ENCODE results near the gene TUBA3D.
"Not testable (repeated sequence)": the region's sequence is repeated elsewhere in the genome, so short reads cannot be mapped to it uniquely, and the experiment has no call there.

TUBA3D gene

DNA sequence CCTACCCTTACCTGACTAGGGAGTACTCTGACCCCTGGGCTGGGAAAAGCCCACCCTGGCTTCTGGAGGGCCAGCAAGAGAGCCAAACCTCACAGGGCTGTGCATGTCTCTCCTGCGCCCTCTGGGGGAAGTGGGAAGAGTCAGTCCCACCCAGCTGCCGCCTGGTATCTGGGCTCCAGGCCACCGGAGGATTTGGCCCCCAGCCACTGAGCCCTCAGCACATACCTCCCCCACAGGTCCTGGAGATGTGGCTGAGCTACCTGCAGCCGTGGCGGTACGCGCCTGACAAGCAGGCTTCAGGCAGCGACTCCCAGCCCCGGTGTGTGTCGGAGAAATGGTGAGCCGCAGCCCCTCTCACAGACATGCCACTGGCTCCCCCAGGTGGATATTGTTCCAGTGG is 40.7 kb downstream of the TUBA3D start:
- H3K27ac Mint-ChIP-seq; H3K4me3 Mint-ChIP-seq; H3K9me3 Mint-ChIP-seq; H3K27me3 Mint-ChIP-seq; DNase-seq; ATAC-seq (replicated peaks): not testable (repeated sequence)
- H3K4me1 Mint-ChIP-seq = peaks cover 14 to 32% of the 10 kb centered on the region in 2 donors
- peaks cover 37 to 38% of the 10 kb centered on the region in 2 donors for H3K36me3 Mint-ChIP-seq

DNA sequence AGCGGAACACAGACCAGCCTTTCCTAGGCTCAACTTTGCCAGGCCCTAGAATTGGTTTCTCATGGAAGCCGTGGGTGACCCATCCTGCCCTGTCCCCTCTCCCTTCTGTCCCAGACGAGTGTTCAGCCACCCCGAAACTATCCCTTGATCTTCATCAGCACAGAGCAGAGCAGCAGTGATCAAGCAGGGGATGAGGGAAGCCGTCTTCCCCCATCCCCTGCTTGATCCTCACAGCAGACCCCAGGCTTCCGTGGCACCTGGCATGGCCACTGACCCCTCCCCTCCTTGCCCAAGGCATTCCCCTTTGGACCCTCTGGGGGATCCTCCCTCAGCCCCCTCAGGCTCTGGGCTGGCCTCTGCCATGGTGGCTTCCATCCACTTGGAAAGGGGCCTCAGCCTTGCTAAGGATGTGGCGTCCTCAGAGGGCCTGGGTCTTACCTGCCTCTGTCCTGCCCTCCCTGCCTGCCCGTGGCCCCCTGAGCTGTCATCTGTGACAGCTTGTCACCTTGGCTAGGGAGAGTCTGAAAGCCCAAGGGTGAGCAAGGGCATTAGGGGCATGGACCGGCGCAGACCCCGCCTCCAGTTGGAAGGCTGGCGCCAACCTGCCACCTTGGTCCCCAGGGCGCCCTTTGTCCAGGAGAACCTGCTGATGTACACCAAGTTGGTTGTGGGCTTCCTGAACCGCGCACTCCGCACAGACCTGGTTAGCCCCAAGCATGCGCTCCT is 41.4 kb downstream of the TUBA3D start:
- DNase-seq (no peak), ATAC-seq (replicated peaks) (no peak)
- H3K9me3 Mint-ChIP-seq = no peaks in the 10 kb centered on the region
- peaks cover 39 to 40% of the 10 kb centered on the region in 2 donors for H3K36me3 Mint-ChIP-seq
- H3K4me1 Mint-ChIP-seq = peaks cover 13 to 30% of the 10 kb centered on the region in 2 donors
- H3K27ac Mint-ChIP-seq = peak overlapping the region; percentile 79
- no peak overlapping the region for H3K4me3 Mint-ChIP-seq
- no peaks in the 10 kb centered on the region for H3K27me3 Mint-ChIP-seq

DNA sequence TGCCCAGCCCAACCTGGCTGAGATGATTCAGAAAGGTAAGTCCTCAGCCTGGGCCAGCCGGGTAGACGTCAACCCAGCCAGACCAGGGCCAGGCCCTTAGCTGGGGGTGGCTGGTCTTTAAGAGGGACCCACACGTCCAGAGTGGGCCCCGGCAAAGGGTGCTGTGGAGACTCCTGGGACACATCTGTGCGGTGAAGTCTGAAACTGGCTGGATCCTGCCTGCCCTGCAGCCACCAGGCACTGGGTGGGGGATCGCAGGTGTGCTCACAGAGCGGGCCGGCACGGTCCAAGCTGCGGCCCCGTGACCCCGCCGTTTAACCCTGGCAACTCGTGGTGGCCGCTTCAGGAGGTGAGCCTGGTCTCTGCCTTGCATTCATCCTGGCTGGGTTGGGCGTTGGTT is 41.9 kb downstream of the TUBA3D start:
- H3K27me3 Mint-ChIP-seq; H3K4me3 Mint-ChIP-seq; DNase-seq; ATAC-seq (replicated peaks); H3K9me3 Mint-ChIP-seq: not testable (repeated sequence)
- Mint-ChIP-seq H3K27ac (peak overlapping the region; percentile 79), H3K36me3 (peaks cover 36 to 38% of the 10 kb centered on the region in 2 donors), H3K4me1 (peaks cover 7 to 24% of the 10 kb centered on the region in 2 donors)

DNA sequence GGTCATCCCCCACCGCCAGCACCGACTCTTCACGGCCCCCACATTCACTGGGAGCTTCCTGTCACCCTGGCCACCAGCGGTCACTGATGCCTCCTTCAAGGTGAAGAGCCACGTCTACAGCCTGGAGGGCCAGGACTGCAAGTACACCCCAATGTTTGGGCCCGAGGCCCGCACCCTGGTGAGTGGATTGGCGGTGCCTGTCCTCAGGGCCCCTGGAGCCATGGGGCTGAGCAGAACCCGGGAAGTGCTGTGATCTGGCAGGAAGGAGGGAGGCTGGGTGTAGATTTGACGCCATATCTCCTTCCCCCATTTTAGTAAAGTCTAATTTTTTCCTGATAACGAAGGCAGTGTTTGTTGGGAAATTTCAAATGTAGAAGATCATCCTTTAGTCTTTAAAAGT is 42.6 kb downstream of the TUBA3D start:
- not testable (repeated sequence) for ATAC-seq (replicated peaks); H3K9me3 Mint-ChIP-seq

DNA sequence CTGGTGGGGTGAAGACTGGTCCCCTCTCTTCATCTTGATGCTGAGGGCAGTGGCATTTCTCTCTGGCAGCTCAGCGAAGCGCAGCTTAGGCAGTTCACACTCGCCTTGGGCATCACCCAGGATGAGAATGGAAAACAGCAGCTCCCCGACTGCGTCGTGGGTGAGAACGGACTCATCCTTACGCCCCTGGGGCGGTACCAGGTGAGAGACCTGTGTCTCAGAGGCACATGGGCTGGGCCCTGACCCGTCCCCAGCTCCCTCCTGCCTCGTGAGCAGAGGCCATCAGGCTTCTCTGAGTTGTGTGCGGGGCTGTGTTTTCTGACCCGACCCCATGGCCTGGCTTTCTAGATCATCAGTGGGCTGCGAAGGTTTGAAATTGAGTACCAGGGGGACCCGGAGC is 43.5 kb downstream of the TUBA3D start:
- no peaks in the 10 kb centered on the region for H3K9me3 Mint-ChIP-seq
- H3K27me3 Mint-ChIP-seq = no peaks in the 10 kb centered on the region
- no peak overlapping the region for H3K27ac Mint-ChIP-seq
- ATAC-seq (replicated peaks) (no peak), DNase-seq (no peak)
- peaks cover 30 to 34% of the 10 kb centered on the region in 2 donors for H3K36me3 Mint-ChIP-seq
- no peak overlapping the region for H3K4me3 Mint-ChIP-seq
- H3K4me1 Mint-ChIP-seq = peaks cover 5 to 13% of the 10 kb centered on the region in 2 donors

More for the DNA sequence above, 42.6 kb downstream of the TUBA3D start:
- H3K4me3 Mint-ChIP-seq, H3K27ac Mint-ChIP-seq, DNase-seq, H3K27me3 Mint-ChIP-seq: not testable (repeated sequence)
- Mint-ChIP-seq H3K4me1 (peaks cover 6 to 17% of the 10 kb centered on the region in 2 donors), H3K36me3 (peaks cover 34 to 37% of the 10 kb centered on the region in 2 donors)

DNA sequence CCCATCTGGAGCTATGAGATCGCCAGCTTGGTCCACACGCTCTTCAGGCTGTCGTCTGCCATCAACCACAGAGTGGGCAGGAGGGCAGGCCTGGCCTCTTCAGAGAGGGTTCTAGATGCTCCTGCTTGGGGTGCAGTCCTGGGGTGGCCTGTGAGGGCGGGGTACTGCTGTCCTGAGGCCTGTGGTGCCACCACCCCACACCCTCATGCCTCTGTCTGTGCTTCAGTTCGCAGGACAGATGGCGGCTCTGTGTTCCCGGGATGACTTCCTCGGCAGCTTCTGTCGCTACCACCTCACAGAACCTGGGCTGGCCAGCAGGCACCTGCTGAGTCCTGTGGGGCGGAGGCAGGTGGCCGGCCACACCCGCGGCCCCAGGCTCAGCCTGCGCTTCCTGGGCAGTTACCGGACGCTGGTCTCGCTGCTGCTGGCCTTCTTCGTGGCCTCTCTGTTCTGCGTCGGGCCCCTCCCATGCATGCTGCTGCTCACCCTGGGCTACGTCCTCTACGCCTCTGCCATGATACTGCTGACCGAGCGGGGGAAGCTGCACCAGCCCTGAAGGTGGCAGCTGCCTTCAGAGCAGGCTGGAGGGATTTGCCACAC is 44.1 kb downstream of the TUBA3D start:
- not testable (repeated sequence) for H3K27me3 Mint-ChIP-seq; H3K4me3 Mint-ChIP-seq; H3K4me1 Mint-ChIP-seq; H3K27ac Mint-ChIP-seq; ATAC-seq (replicated peaks); H3K9me3 Mint-ChIP-seq; DNase-seq
- peaks cover 30 to 31% of the 10 kb centered on the region in 2 donors for H3K36me3 Mint-ChIP-seq

DNA sequence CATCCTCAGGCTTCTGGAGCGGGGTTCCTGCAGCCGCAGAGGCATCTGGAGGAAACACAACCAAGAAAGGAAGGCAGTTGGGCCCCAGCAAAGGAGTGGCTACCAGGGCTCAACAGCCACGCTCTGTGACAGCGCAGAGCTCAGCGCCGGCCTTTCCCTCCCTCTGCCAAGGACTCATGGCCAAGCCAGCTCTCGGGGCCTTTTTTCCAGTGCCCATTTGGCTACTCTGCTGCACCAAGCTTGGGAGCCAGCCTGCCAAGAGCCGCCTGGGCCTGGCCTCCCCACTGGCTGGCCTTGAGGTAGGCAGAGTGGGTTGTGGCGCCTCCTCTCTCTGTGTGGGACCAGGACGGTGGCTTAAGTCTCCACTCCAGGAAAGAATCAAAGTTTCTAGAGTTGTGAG is 44.6 kb downstream of the TUBA3D start:
- no peak for ATAC-seq (replicated peaks)
- Mint-ChIP-seq H3K4me3 (no peak overlapping the region), H3K9me3 (no peaks in the 10 kb centered on the region), H3K4me1 (peaks cover 4 to 5% of the 10 kb centered on the region in 2 donors), H3K27me3 (no peaks in the 10 kb centered on the region), H3K36me3 (peaks cover 30 to 31% of the 10 kb centered on the region in 2 donors), H3K27ac (no peak overlapping the region)
- DNase-seq = no peak

DNA sequence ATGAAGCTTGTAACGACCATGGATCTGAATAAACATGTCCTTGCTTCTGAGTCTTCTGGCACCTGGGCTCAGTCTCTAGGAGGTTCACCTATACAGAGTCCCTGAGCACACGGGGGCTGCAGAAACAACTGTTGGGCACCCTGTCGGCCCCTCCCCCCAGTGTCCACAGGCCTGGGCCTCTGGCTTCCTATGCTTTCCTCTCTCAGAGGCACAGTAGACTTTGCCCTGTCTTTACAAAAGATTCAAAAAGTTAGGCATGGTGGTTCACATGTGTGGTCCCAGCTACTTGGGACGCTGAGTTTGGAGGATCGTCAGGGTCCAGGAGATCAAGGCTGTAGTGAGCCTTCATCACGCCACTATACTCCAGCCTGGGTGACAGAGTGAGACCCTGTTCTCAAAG is 45.6 kb downstream of the TUBA3D start:
- not testable (repeated sequence) for H3K27ac Mint-ChIP-seq; ATAC-seq (replicated peaks); DNase-seq; H3K4me3 Mint-ChIP-seq; H3K27me3 Mint-ChIP-seq; H3K9me3 Mint-ChIP-seq; H3K4me1 Mint-ChIP-seq
- peaks cover 26 to 27% of the 10 kb centered on the region in 2 donors for H3K36me3 Mint-ChIP-seq

DNA sequence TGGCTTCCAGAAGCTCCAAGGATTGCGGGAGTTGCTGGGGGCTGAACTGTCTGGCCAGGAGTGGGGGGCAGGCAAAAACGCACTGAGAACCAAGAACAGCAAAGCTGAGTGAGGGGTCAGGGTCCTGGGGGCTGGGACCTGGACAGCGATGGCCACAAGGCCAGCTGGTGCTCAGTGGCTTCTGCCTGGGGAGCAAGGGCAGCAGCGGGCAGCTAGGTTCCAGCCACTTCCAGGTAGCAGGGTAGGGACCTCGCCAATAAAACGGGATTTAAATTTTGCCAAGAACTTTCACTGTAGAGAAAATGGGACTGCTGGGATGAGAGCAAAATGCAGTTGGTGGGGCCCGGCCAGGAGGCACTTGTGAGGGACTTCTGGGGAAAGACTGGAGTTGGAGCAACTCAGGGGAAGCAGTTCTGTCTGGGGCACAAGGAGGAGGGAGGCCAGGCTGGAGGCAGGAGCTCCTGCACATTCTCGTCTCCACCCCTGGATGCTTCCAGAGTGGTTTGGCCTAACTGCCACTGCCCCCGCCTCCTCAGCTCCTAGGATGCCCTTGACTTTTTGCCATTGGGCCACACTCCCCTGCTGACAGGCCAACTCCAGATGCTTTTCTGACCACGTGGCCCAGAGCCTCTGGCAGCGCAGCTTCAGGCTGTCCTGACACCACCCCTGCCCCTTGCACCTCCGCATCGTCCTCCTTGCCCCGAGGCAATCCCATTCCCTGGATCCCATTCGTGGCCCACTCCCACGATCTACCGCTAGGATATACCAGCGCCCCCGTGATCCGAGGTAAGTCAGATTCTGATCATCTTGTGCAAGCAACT is 46.3 kb downstream of the TUBA3D start:
- Mint-ChIP-seq H3K9me3 (no peaks in the 10 kb centered on the region), H3K27me3 (no peaks in the 10 kb centered on the region), H3K4me3 (no peak overlapping the region), H3K27ac (peak overlapping the region; percentile 65), H3K36me3 (peaks cover 21 to 23% of the 10 kb centered on the region in 2 donors), H3K4me1 (peaks cover 5% of the 10 kb centered on the region in 2 donors)
- ATAC-seq (replicated peaks) (no peak), DNase-seq (no peak)

DNA sequence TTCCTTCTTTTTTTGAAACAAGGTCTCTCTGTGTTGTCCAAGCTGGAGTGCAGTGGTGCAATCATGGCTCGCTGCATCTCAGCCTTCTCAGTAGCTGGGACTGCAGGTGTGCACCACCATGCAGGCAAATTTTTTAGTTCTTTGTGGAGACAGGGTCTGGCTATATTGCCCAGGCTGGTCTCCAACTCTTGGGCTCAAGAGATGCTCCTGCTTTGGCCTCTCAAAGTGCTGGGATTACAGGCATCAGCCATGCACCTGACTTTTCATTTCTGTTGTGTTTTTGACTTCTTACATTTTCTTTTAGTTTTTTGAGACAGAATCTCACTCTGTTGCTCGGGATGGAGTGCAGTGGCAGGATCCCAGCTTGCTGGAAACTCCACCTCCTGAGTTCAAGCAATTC is 49.3 kb downstream of the TUBA3D start:
- H3K27ac Mint-ChIP-seq; H3K4me3 Mint-ChIP-seq; H3K27me3 Mint-ChIP-seq; H3K9me3 Mint-ChIP-seq; DNase-seq; ATAC-seq (replicated peaks): not testable (repeated sequence)
- peaks cover 11 to 26% of the 10 kb centered on the region in 2 donors for H3K4me1 Mint-ChIP-seq
- peaks cover 6 to 11% of the 10 kb centered on the region in 2 donors for H3K36me3 Mint-ChIP-seq

DNA sequence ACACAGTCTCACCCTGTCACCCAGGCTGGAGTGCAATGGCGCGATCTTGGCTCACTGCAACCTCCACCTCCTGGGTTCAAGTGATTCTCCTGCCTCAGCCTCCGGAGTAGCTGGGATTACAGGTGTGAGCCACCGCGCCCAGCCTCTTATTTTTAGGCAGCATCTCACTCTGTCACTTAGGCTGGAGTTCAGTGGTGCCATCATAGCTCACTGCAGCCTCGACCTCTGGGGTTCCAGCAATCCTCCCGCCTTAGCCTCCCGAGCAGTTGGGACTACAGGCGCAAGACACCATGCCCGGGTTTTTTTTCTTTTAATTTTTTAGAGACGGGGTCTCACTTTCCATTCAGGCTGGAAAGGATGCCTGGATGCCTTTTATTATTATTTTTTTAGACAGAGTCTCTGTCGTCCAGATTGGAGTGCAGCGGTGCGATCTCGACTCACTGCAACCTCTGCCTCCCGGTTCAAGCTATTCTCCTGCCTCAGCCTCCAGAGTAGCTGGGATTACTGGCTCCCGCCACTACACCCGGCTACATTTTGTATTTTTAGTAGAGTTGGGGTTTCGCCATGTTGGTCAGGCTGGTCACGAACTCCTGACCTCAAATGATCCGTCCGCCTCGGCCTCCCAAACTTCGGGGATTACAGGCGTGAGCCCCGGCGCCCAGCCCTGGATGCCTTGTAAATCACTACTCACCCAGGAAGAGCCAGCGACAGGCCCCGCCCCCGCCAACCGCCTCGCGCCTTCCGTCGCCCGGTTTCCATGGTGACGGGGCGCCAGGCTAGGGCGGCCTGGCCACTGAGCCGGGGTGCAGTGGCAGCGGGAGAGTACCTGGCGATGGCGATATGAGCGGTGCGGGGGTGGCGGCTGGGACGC is 51.4 kb downstream of the TUBA3D start, which contains the start of gene CCDC74A:
Gene CCDC74A, plus strand, starts transcription at position 758 of the 871 bp plus-strand sequence. Its CDS starts 83 bp downstream, at position 841.
- Mint-ChIP-seq H3K4me3 (peak within 1 kb of the TSS; percentile 83 to 86), H3K4me1 (peaks cover 11 to 26% of the 10 kb centered on the region in 2 donors), H3K27ac (peak within 1 kb of the TSS; percentile 42)
- H3K27me3 Mint-ChIP-seq, H3K36me3 Mint-ChIP-seq, H3K9me3 Mint-ChIP-seq: not testable (repeated sequence)
- ATAC-seq (replicated peaks) = peak; percentile 81 to 84
- peak; percentile 70 for DNase-seq

DNA sequence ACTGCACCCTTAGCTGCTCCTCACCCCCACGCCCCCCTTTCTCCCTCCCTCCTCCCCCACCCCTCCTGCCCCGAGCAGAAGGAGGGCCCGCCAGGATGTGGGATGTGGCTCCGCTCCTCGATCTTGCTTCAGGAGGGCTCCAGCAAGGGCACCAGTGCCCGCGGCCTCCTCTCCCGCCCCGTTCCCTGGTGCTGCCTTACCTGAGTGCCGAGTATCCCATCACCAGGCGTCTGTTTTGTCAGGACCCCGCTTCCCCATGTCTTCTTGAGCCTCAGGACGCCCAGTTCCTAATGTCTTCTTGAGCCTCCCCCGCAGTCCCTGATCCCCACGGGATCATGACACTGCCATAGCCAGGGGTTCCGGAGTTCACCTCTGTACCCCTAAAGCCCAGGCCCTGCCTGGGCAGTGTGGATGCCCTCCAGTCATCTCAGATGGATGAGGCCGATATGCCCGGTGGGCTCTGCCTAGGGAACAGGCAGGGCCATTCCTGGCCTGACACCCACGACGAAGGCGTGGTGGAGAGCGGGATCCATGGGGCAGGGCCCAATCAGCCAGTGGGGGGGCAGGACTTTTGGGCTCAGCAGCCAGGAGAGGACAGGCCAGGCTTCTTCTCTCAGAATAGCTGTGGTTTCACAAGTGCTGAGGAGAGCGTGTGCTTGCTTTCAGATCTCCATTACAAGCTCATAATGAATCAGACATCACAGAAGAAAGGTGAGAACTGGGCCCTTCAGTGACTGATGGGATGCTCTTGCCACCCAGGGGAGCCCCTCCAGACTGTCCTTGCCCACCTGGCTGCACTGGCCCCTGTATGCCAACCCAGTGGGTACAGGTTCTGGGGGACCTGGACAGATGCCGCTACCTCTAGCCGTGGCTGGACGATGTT is 53.3 kb downstream of the TUBA3D start:
- H3K9me3 Mint-ChIP-seq, H3K36me3 Mint-ChIP-seq, H3K27me3 Mint-ChIP-seq: not testable (repeated sequence)
- peaks cover 7 to 21% of the 10 kb centered on the region in 2 donors for H3K4me1 Mint-ChIP-seq
- peak overlapping the region; percentile 78 to 79 for H3K4me3 Mint-ChIP-seq
- H3K27ac Mint-ChIP-seq = peak overlapping the region; percentile 84
- DNase-seq = peak; percentile 26
- ATAC-seq (replicated peaks) = peak; percentile 75 to 81
